ENCODE results near the gene FHOD1. TPM values are rescaled to one million over a fixed set of nuclear protein-coding genes. Genes with fewer than 3 reads are reported as not detected.

Gene FHOD1
- polyA plus RNA-seq, 4 donors, result 33.4 to 49.1 (median 38.7) TPM

DNA sequence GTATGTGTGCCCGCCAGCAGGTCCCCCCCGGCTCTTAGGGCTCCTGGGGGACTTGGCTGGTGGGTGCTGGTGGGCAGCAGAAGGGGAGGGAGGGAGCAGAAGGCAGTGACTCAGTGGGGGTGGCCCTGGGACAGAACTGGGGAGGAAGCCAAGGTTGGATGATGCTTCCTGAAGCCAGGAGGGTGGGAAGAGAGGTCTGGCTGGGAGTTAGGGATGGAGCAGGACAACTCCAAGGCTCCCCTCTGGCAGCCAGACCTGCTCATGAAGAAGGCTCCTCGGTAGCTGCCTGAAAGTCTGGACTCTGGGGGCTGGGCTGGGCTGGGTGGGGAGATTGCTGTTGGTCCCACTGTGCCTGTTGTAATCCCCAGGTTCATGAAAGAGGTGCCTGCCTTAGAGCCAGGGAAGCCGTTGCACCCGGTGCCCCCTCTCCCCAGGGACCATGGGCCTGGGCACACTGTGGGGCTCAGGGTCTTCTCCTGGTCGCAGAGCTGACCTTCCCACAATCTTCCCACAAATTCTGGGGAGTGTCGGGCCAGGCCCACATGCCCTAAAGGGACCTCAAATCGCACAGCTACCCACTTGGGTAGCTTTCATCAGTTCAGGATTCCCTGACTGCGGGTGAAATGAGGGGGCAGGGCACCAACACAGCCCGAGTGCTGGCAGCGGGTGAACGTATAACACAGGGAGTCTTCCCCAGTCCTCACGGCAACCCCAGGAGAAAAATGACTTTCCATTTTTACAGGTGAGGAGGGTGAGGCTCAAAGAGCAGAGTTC is 30.9 kb upstream of the FHOD1 start:
- DNase-seq (ENCODE audit: low read depth in 4 of 4, low spot score in 3 of 4), result no peak

DNA sequence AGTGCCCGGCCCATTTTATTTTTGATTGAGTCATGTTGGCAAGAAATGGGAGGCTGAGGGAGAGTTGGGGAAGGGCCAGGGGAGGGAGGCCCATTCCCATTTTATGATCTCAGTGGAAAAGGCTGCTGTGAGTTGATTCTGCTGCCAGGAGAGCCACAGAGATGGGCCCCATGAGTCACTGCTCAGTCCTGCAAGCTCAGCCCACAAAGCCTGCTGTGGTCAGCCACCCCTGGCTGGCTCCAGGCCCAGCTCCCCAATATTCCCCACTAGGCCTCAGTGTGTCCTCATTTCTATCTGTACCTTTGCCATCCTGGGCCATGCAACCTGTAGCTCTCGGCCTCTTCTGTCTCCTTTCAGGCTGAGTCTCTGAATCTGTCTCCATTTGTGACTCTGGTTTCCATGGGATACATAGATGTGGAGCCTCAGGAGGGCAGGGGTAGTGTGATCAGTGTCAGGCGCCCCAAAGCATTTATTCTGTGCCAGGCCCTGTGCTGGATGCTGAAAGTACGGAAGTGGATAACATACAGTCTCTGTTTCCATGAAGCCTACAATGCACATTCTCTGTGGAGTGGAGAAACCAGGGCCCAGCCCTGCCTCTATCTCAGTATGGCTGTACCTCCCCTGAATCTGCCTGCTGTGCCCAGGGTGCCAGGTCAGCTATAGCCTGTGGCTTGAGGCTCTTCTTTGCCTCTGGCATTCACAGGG is 30.2 kb upstream of the FHOD1 start:
- no peak for DNase-seq (ENCODE audit: low read depth in 4 of 4, low spot score in 3 of 4)

DNA sequence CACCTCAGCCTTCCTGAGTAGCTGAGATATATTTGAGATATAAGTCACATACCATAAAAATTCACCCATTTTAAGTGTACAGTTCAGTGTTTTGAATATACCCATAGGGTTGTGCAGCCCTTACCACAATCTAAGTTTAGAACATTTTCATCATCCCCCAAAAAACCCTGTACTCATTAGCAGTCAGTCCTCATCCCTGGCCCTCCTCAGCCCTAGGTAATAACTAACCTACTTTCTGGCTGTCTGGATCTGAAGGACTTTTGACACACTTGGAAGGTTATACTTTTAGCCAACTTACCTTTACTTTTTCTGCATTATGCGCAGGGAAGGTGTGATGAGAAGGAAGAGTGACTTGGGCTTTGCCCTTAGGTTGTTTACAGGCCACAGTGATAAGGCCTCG is 28.0 kb upstream of the FHOD1 start:
- no peak for DNase-seq (ENCODE audit: low read depth in 4 of 4, low spot score in 3 of 4)

DNA sequence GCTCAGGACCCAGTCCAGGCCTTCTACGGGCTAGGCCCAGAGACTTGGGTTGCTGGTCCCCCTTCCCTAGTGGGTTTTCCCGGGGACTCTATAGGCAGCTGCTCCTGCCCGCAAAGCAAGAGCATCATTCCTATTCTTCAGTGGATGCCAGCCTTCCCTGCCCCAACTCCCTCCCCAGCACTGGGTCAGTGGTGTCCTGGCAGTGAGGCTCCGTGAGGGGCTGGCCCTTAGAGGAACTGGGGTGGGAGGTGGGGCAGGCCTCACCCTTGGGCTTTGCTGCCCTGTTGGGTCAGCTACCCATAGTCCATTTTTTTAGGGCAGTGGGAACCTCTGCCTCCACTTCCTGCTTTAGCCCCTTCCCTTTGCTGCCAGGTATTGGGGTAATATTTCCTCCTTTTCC is 24.2 kb upstream of the FHOD1 start:
- DNase-seq (ENCODE audit: low read depth in 4 of 4, low spot score in 3 of 4), result no peak

DNA sequence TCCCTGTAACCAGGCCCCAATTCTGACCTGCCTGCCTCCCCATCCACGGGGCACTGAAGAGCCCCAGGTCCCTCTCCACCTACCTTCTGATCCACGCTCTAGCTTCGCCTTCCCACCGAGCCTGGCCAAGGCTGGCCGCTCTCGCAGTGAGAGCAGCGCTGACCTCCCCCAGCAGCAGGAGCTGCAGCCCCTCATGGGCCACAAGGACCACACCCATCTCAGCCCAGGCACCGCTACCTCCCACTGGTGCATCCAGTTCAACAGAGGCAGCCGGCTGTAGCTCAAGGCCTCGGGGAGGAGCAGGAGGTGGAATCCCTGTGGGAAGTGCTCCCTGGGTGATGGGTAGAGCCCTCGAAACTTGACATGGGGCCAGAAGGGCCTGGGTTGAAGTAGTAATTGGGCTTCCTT is 23.7 kb upstream of the FHOD1 start:
- no peak for DNase-seq (ENCODE audit: low read depth in 4 of 4, low spot score in 3 of 4)

DNA sequence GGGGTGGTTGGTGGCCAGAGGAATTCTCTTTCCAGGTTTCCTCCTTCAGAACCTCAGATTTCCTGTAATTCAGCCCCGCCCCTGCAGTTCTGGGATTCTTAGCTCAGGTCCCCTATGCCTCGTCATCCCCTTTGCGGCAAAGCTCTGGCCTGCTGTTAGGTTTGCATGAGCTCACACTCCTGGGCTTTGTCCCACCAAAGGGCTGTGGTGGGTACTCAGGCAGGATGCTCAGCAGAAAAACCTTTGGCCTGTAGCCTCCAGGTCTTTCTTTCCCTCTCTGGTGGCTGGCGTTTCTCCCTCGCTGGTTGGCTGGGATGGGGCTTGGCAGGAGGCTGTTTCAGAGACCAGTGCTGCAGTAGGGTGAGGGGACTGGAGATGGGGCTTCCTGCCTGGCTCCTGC is 22.5 kb upstream of the FHOD1 start:
- DNase-seq (ENCODE audit: low read depth in 4 of 4, low spot score in 3 of 4), result no peak

DNA sequence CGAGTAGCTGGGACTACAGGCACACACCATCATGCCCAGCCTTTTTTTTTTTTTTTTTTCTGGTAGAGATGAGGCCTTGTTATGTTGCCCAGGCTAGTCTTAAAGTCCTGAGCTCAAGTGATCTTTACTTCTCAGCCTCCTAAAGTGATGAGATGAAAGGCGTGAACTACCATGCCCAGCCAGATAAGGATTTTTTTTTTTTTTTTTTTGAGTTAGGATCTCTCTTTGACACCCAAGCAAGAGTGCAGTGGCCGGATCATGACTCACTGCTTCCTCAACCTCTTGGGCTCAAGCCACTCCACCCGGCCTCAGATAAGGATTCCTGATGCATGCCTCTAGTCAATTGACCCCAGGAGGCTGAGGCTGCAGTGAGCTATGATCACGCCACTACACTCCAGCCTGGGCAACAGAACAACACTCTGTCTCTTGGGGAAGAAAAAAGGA is 20.9 kb upstream of the FHOD1 start:
- no peak for DNase-seq (ENCODE audit: low read depth in 4 of 4, low spot score in 3 of 4)

DNA sequence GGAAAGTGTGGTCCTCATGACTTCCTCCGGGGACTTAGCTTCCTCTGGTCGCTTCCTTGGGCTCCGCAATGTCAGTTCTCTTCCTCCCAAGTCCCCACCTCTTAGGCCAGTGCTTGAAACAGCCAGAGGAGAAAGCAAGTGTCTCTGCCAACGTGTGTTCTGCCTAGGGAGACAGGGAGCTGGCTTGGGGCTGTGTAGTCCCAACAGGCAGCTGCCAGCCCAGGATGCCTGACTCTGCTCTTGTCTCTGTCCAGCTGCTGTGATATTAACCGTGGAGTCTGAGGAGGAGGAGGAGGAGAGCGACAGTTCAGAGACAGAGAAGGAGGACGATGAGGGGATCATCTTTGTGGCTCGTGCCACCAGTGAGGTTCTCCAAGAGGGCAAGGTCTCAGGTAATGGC is 18.6 kb upstream of the FHOD1 start:
- no peak for DNase-seq (ENCODE audit: low read depth in 4 of 4, low spot score in 3 of 4)

DNA sequence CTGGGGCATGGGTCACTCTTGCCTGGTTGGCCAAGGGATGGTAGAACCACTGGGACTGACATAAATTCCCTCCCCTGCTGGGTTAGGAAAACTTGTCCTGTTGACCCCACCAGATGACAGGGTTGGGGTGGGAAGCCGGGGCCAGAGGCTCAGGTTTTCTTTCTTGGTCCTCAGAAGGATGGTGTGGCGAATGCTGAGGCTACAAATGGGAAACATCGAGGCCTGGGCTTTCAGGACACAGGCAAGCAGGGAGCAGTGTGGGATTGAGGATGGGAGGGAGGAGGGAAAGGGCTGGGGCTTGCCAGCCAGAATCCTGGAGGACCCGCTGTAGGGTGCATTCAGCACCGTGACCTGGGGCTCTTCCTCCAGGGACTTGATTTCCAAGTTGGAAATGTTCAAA is 17.6 kb upstream of the FHOD1 start:
- DNase-seq (ENCODE audit: low read depth in 4 of 4, low spot score in 3 of 4), result no peak

DNA sequence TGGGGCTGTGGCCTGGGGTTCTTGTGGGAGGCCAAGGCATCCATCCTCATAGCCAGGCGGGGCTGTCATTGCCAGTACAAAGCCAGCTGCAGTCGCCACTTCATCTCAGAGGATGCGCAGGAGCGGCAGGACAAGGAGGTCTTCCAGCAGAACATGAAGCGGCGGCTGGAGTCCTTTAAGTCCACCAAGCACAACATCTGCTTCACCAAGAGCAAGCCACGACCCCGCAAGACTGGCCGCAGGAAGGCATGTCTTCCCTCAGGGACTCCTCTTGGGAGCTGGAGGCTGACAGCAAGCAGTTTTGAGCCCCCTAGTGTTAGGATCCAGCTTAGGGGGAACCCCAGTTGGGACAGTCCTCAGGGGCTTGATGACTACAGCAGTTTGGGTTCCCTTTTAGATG is 17.0 kb upstream of the FHOD1 start:
- DNase-seq (ENCODE audit: low read depth in 4 of 4, low spot score in 3 of 4), result no peak

DNA sequence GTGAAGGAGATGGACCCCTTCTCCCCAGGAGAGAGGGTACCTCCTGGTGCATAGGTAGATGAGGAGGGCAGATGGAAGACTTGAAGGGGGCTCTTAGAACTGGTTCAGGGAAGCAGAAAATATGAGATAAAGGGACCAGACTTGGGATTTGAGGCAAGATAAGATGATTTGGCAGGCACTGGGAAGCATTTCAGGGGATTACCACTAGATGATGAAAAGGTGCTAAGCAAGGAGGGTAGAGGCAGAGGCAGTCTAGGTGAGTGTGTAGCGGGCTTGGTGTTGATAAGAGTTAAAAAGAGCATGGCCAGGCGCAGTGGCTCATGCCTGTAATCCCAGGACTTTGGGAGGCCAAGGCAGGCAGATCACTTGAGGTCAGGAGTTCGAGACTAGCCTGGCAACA is 15.9 kb upstream of the FHOD1 start:
- no peak for DNase-seq (ENCODE audit: low read depth in 4 of 4, low spot score in 3 of 4)

DNA sequence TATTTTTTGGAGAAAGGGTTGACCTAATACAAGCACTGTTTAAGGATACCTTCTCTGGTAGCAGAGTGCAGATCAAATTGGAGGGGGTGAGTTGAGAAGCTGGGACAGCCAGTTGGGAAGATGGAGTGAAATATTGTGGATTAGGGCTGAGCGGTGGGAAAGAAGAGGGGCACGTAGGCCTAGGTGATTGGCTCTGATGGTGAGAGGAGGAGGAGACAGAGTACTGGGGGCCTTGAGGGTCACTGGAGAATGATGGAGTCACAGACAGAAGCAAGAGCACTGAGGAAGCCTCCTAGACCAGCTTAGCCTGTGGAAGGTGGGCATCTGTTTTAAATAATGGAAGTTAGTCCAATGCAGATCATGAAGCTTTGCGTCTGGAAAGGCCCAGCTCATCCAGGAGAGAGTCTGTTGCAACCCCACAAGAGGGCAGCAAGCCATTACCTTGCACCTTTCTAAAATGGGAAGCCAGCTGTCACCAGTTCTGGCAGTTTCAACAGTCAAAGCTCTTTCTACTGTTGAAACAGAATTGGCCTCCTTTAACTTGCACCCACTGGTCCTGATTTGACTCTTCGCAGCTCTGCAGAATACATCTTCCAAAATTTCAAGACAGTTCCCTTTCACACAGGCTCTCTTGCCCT is 13.3 kb upstream of the FHOD1 start:
- no peak for DNase-seq (ENCODE audit: low read depth in 4 of 4, low spot score in 3 of 4)

DNA sequence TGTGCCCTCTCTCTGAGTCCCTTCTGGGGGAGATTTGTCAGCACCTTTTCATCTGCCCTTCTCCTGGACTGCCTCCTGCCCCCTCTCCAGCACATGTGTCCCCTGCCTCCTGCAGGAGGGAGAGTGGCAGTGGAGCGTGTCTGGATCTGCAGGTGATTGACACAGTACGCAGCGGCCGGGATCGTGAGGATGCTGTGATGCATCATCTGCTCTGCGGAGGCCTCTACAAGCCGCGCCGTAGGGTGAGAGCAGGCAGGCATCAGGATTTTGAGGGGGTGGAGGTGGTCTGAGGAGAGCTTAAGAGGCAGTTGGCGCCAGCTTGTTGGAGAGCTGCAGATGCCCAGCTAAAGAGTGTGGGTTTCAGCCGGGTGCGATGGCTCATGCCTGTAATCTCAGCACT is 12.4 kb upstream of the FHOD1 start:
- no peak for DNase-seq (ENCODE audit: low read depth in 4 of 4, low spot score in 3 of 4)

DNA sequence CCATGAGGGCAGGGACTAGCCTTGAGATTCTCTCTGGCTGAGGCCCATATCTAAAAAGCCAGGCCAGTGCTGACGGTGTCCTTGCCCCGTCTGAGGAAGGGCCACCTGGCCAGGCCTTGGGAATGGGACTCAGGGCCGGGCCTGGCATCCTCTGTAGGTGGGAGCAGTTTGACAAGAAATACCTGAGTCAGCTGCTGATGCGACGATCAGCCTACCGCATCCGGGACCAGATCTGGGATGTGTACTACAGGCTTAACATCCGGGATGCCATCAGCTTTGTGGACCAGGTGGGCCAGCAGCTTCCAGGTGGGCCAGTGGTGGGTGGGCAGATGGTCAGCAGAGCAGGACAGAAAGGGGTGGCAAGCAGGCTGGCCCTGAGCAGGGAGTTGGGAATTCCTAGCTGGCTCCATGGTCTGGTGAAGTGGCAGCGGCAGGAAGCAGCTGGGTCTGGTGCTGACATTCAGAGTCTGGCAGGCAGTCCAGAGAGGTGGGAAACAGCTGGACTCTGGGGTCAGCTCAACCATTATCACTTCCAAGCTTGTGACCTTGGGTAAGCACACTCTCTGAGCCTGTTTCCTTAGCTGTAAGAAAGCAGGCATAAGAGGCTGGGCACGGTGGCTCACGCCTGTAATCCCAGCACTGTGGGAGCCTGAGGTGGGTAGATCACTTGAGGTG is 11.0 kb upstream of the FHOD1 start:
- DNase-seq (ENCODE audit: low read depth in 4 of 4, low spot score in 3 of 4), result no peak

DNA sequence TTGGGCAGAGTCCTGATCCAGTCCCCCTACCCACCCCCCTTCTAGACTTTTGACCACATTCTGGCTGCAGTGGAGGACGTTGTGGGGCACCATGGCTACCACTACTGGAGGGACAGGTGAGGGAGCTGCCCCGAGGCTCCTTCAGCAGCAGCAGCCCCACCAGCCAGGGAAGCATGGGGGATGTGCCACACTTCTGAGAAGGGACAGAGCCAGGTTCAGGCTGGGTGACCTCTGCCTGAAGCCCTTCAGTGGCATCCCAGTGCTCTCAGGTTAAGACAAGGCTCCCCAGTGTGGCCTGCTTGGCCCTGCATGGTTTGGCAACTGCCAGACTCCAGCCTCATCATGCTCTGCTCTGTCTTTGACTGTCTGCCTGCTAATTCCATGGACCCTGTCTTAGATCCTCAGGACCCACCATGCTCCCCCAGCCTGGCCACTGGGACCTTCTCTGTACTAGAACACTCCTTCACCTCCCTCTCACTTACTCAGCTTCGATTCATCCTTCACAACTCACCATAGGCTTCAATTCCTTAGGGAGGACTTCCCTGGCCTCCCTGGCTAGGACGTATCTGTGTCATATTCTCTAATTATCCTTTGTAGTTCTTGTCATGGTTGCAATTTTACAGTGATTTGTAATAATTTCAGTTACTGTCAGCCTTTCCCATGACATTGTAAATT is 10.3 kb upstream of the FHOD1 start:
- DNase-seq (ENCODE audit: low read depth in 4 of 4, low spot score in 3 of 4), result no peak

DNA sequence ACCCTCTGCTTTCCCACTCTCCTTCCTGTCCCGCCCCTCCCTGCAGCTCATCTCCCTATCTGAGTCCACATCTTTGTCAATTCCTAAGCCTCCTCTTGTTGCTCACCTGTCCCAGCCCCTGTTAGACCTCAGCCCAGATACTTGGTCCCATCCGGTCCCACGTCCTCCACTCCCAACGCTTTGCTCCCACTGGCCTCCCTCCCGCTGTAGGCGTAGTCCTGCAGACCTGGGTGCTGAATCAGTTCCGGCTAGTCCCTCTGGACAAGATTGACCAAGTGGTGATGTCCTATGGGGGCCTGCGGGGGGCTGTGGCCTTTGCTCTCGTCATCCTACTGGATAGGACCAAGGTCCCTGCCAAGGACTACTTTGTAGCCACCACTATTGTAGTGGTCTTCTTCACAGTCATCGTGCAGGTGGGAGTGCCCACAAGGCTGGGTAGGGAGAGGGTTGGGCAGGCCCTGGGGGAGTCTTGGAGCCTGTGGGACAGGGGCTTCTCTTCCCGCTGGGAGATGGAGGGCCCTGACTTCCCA is 9.5 kb upstream of the FHOD1 start:
- DNase-seq (ENCODE audit: low read depth in 4 of 4, low spot score in 3 of 4), result no peak

DNA sequence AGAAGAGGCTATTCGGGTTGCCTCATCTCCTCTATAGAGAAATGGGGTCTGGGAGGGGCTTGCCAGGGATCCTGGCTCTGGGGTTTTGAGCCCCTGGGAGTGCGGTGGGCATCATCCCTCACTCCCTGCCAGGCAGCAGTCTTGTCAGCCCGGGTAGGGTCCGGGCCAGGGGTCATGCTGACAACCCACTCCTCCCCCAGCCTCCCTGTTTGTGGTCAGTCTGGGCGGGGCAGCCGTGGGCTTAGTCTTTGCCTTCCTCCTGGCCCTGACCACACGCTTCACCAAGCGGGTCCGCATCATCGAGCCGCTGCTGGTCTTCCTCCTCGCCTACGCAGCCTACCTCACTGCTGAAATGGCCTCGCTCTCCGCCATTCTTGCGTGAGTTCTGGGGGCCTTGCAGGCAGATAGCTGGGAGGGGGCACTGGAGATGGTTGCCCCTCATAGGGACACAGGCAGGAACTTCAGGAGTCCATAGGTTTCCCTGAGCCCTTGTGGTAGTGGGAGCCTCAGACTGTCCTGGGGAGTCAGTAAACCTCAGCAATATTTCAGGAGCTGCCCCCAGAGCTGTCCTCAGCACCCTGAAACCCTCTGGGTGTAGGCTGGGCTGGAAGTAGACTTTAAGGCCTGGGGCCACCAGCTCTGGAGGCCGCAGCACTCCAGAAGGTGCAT is 8.4 kb upstream of the FHOD1 start:
- DNase-seq (ENCODE audit: low read depth in 4 of 4, low spot score in 3 of 4), result no peak

DNA sequence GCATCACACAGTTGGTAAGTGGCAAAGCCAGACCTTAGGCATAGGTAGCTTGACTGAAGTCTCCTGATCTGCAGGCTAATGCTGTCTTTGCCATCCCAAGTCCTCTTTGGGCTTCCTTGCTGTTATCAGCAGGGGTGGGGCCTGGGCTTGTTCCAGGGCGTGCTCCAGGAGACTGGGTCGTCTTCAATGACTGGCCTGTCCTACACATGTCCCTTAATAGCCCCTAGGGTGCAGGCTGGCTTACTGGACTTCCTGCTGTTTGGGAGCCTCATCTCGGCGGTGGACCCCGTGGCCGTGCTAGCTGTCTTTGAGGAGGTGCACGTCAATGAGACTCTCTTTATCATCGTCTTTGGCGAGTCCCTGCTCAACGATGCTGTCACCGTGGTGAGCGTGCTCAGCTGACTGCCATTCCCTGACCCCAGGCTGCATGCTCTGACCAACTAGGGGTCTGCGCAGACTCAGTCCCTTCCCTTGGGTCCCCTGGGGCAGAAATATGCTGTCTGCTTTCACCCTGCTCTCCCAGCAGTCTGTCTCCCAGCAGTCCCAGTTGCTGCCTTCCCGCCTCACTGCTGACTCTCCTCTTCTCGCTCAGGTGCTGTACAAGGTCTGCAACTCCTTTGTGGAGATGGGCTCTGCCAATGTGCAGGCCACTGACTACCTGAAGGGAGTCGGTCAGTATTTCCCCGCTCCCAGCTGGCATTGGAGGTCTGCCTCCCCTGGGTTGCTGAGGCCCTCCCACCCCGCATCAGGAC is 7.7 kb upstream of the FHOD1 start:
- no peak for DNase-seq (ENCODE audit: low read depth in 4 of 4, low spot score in 3 of 4)
